ENCODE measurements around the gene DOLPP1. TPM values are rescaled to one million over a fixed set of nuclear protein-coding genes. Genes with fewer than 3 reads are reported as not detected.

DOLPP1 gene
- total RNA-seq, 5 donors from 2014 or later (not counting 1 experiment from before 2014, with no cell fraction given), result 5.1 to 14.4 (median 11.8) TPM

- Histone ChIP-seq H3K27ac (ENCODE audit: low read length) (peak overlapping the region; percentile 38), H3K9me3 (no peaks in the 10 kb centered on the region), H3K36me3 (ENCODE audit: control insufficient read depth in 2 of 2, extremely low read depth in 1 of 2, insufficient read depth in 1 of 2, low read length in 1 of 2) (peaks cover 0 to 17% of the 10 kb centered on the region in 2 donors), H3K4me1 (ENCODE audit: control insufficient read depth in 1 of 2, extremely low read depth in 1 of 2, insufficient read depth in 2 of 2, low read length in 2 of 2) (peaks cover 33 to 65% of the 10 kb centered on the region in 2 experiments), H3K27me3 (replicated peaks in 1 of 2; ENCODE audit: control insufficient read depth in 2 of 2, extremely low read depth in 1 of 2, insufficient read depth in 2 of 2, low read length in 1 of 2) (no peaks in the 10 kb centered on the region), H3K4me3 (ENCODE audit: control insufficient read depth in 1 of 2, extremely low read depth in 1 of 2, low read length in 1 of 2) (no peak overlapping the region)
- Mint-ChIP-seq H3K36me3 (no peaks in the 10 kb centered on the region), H3K27me3 (no peaks in the 10 kb centered on the region), H3K4me1 (peaks cover 29 to 52% (median 42%) of the 10 kb centered on the region in 3 donors), H3K27ac (peak overlapping the region; percentile 46 to 58), H3K4me3 (peak overlapping the region in 1 of 3 donors; percentile 15), H3K9me3 (no peaks in the 10 kb centered on the region)
- ChIA-PET CTCF (no interaction called here), POLR2A (no interaction called here)
- no peak for DNase-seq
- no peak for ATAC-seq (replicated peaks in 1 of 4)
- WGBS (ENCODE audit: insufficient coverage), result 88% methylated on average over 12 of the region's 21 CpGs
These were observed 10.0 kb upstream of the DOLPP1 start for GRCh38 chr9:129070696-129071525.

GRCh38 chr9:129071526-129072126, 9.3 kb upstream of the DOLPP1 start:
- ATAC-seq (replicated peaks in 1 of 4), result peak in 3 of 4 experiments; percentile 19 to 36 (median 32)
- no peaks in the 10 kb centered on the region for H3K27me3 Mint-ChIP-seq

GRCh38 chr9:129072171-129072570, 8.7 kb upstream of the DOLPP1 start:
- WGBS (ENCODE audit: insufficient coverage), result 84% methylated on average over 5 of the region's 9 CpGs
- Mint-ChIP-seq H3K27ac (peak overlapping the region; percentile 37 to 59), H3K27me3 (no peaks in the 10 kb centered on the region), H3K36me3 (no peaks in the 10 kb centered on the region), H3K4me1 (peaks cover 29 to 52% (median 42%) of the 10 kb centered on the region in 3 donors), H3K9me3 (no peaks in the 10 kb centered on the region), H3K4me3 (no peak overlapping the region)
- Histone ChIP-seq H3K4me3 (ENCODE audit: control insufficient read depth in 1 of 2, extremely low read depth in 1 of 2, low read length in 1 of 2) (no peak overlapping the region), H3K27me3 (replicated peaks in 1 of 2; ENCODE audit: control insufficient read depth in 2 of 2, extremely low read depth in 1 of 2, insufficient read depth in 2 of 2, low read length in 1 of 2) (no peaks in the 10 kb centered on the region), H3K27ac (ENCODE audit: low read length) (peak overlapping the region; percentile 38), H3K4me1 (ENCODE audit: control insufficient read depth in 1 of 2, extremely low read depth in 1 of 2, insufficient read depth in 2 of 2, low read length in 2 of 2) (peaks cover 33 to 65% of the 10 kb centered on the region in 2 experiments), H3K36me3 (ENCODE audit: control insufficient read depth in 2 of 2, extremely low read depth in 1 of 2, insufficient read depth in 1 of 2, low read length in 1 of 2) (peaks cover 0 to 14% of the 10 kb centered on the region in 2 donors), H3K9me3 (no peaks in the 10 kb centered on the region)
- POLR2A ChIA-PET, result no interaction called here
- ATAC-seq (replicated peaks in 1 of 4) (no peak), DNase-seq (no peak)
- CTCF ChIA-PET, result interaction anchor here in 1 of 2 donors (1.1 kb wide), 1 partner anchor 9 kb away, joined by 3 read pairs; the partner anchor contains the start of gene DOLPP1

More at GRCh38 chr9:129071526-129072126, 9.3 kb upstream of the DOLPP1 start:
- Mint-ChIP-seq H3K9me3 (no peaks in the 10 kb centered on the region), H3K4me1 (peaks cover 29 to 52% (median 42%) of the 10 kb centered on the region in 3 donors), H3K27ac (peak overlapping the region; percentile 37 to 59), H3K4me3 (no peak overlapping the region), H3K36me3 (no peaks in the 10 kb centered on the region)
- DNase-seq, result peak in 28 of 35 experiments; percentile 28 to 75 (median 45)
- H3K4me1 ChIP-seq (ENCODE audit: control insufficient read depth in 1 of 2, extremely low read depth in 1 of 2, insufficient read depth in 2 of 2, low read length in 2 of 2), result peaks cover 33 to 65% of the 10 kb centered on the region in 2 experiments
- no peaks in the 10 kb centered on the region for H3K27me3 ChIP-seq (replicated peaks in 1 of 2; ENCODE audit: control insufficient read depth in 2 of 2, extremely low read depth in 1 of 2, insufficient read depth in 2 of 2, low read length in 1 of 2)
- CTCF ChIA-PET, result interaction anchor here in 1 of 2 donors (1.1 kb wide), 1 partner anchor 9 kb away, joined by 3 read pairs; the partner anchor contains the start of gene DOLPP1
- POLR2A ChIA-PET, result no interaction called here
- H3K36me3 ChIP-seq (ENCODE audit: control insufficient read depth in 2 of 2, extremely low read depth in 1 of 2, insufficient read depth in 1 of 2, low read length in 1 of 2), result peaks cover 0 to 14% of the 10 kb centered on the region in 2 donors
- H3K4me3 ChIP-seq (ENCODE audit: control insufficient read depth in 1 of 2, extremely low read depth in 1 of 2, low read length in 1 of 2), result no peak overlapping the region
- 51% methylated on average over 7 of the region's 10 CpGs for WGBS (ENCODE audit: insufficient coverage)
- peak overlapping the region; percentile 38 for H3K27ac ChIP-seq (ENCODE audit: low read length)
- H3K9me3 ChIP-seq, result no peaks in the 10 kb centered on the region

- Mint-ChIP-seq H3K36me3 (no peaks in the 10 kb centered on the region), H3K4me1 (peaks cover 25 to 48% (median 38%) of the 10 kb centered on the region in 3 donors), H3K4me3 (no peak overlapping the region), H3K27ac (peak overlapping the region; percentile 67 to 77), H3K9me3 (no peaks in the 10 kb centered on the region), H3K27me3 (no peaks in the 10 kb centered on the region)
- Histone ChIP-seq H3K4me1 (ENCODE audit: control insufficient read depth in 1 of 2, extremely low read depth in 1 of 2, insufficient read depth in 2 of 2, low read length in 2 of 2) (peaks cover 32 to 56% of the 10 kb centered on the region in 2 experiments), H3K27ac (ENCODE audit: low read length) (no peak overlapping the region), H3K27me3 (replicated peaks in 1 of 2; ENCODE audit: control insufficient read depth in 2 of 2, extremely low read depth in 1 of 2, insufficient read depth in 2 of 2, low read length in 1 of 2) (no peaks in the 10 kb centered on the region), H3K9me3 (no peaks in the 10 kb centered on the region), H3K4me3 (ENCODE audit: control insufficient read depth in 1 of 2, extremely low read depth in 1 of 2, low read length in 1 of 2) (no peak overlapping the region), H3K36me3 (ENCODE audit: control insufficient read depth in 2 of 2, extremely low read depth in 1 of 2, insufficient read depth in 1 of 2, low read length in 1 of 2) (peaks cover 0 to 5% of the 10 kb centered on the region in 2 donors)
- ATAC-seq (replicated peaks in 1 of 4) (peak in 1 of 4 experiments; percentile 17), DNase-seq (peak in 1 of 35 experiments; percentile 27)
- POLR2A ChIA-PET, result no interaction called here
- 35% methylated on average over 4 of the region's 8 CpGs for WGBS (ENCODE audit: insufficient coverage)
- CTCF ChIA-PET, result no interaction called here
These were observed 7.5 kb upstream of the DOLPP1 start for GRCh38 chr9:129073404-129073803.

- Mint-ChIP-seq H3K4me3 (no peak overlapping the region), H3K27ac (peak overlapping the region; percentile 39 to 77), H3K9me3 (no peaks in the 10 kb centered on the region), H3K27me3 (no peaks in the 10 kb centered on the region), H3K36me3 (no peaks in the 10 kb centered on the region), H3K4me1 (peaks cover 18 to 41% (median 33%) of the 10 kb centered on the region in 3 donors)
- WGBS (ENCODE audit: insufficient coverage), result no CpG with 5 or more reads among the region's 3 CpGs
- H3K36me3 ChIP-seq (ENCODE audit: control insufficient read depth in 2 of 2, extremely low read depth in 1 of 2, insufficient read depth in 1 of 2, low read length in 1 of 2), result peaks cover 0 to 3% of the 10 kb centered on the region in 2 donors
- peak overlapping the region; percentile 38 for H3K27ac ChIP-seq (ENCODE audit: low read length)
- no peak for ATAC-seq (replicated peaks in 1 of 4)
- CTCF ChIA-PET, result no interaction called here
- no peak for DNase-seq
- POLR2A ChIA-PET, result interaction anchor here in 1 of 2 donors (0.5 kb wide), 1 partner anchor 1501 kb away, joined by 3 read pairs; no protein-coding TSS in a partner anchor
- peaks cover 29 to 49% of the 10 kb centered on the region in 2 experiments for H3K4me1 ChIP-seq (ENCODE audit: control insufficient read depth in 1 of 2, extremely low read depth in 1 of 2, insufficient read depth in 2 of 2, low read length in 2 of 2)
- no peak overlapping the region for H3K4me3 ChIP-seq (ENCODE audit: control insufficient read depth in 1 of 2, extremely low read depth in 1 of 2, low read length in 1 of 2)
- no peaks in the 10 kb centered on the region for H3K27me3 ChIP-seq (replicated peaks in 1 of 2; ENCODE audit: control insufficient read depth in 2 of 2, extremely low read depth in 1 of 2, insufficient read depth in 2 of 2, low read length in 1 of 2)
- no peaks in the 10 kb centered on the region for H3K9me3 ChIP-seq
These were observed 6.8 kb upstream of the DOLPP1 start for GRCh38 chr9:129074106-129074505.

- H3K4me3 ChIP-seq (ENCODE audit: control insufficient read depth in 1 of 2, extremely low read depth in 1 of 2, low read length in 1 of 2), result no peak overlapping the region
- Mint-ChIP-seq H3K4me3 (no peak overlapping the region), H3K27me3 (no peaks in the 10 kb centered on the region), H3K4me1 (peaks cover 23 to 36% (median 36%) of the 10 kb centered on the region in 3 donors), H3K36me3 (no peaks in the 10 kb centered on the region), H3K27ac (no peak overlapping the region), H3K9me3 (no peaks in the 10 kb centered on the region)
- no peaks in the 10 kb centered on the region for H3K27me3 ChIP-seq (replicated peaks in 1 of 2; ENCODE audit: control insufficient read depth in 2 of 2, extremely low read depth in 1 of 2, insufficient read depth in 2 of 2, low read length in 1 of 2)
- ATAC-seq (replicated peaks in 1 of 4), result no peak
- peaks cover 14 to 40% of the 10 kb centered on the region in 2 experiments for H3K4me1 ChIP-seq (ENCODE audit: control insufficient read depth in 1 of 2, extremely low read depth in 1 of 2, insufficient read depth in 2 of 2, low read length in 2 of 2)
- CTCF ChIA-PET, result no interaction called here
- POLR2A ChIA-PET, result no interaction called here
- no peak overlapping the region for H3K27ac ChIP-seq (ENCODE audit: low read length)
- DNase-seq, result no peak
- WGBS (ENCODE audit: insufficient coverage), result 95% methylated on average over 16 of the region's 16 CpGs
- peaks cover 0 to 3% of the 10 kb centered on the region in 2 donors for H3K36me3 ChIP-seq (ENCODE audit: control insufficient read depth in 2 of 2, extremely low read depth in 1 of 2, insufficient read depth in 1 of 2, low read length in 1 of 2)
- no peaks in the 10 kb centered on the region for H3K9me3 ChIP-seq
These were observed 4.8 kb upstream of the DOLPP1 start for GRCh38 chr9:129075996-129076639.
